HepG2 (cell line): ENCODE data around the gene NCAPG. TPM values are rescaled to one million over a fixed set of nuclear protein-coding genes. Genes with fewer than 3 reads are reported as not detected.

Source experiments
- EP300 ChIP-seq, 3 experiments: sonication (generic) in 1 of 3; formaldehyde crosslinking in 1 of 3; IDR thresholded peaks; 2 replicates each; pipeline versions ENCODE4 v1.5.1 to v1.6.1; 2011 to 2020; ENCODE audit warnings: low read depth in 2 of 3, low read length in 2 of 3, borderline replicate concordance in 1 of 3, improper control_type of control experiment in 1 of 3, mild to moderate bottlenecking in 1 of 3, missing genetic modification reagents in 1 of 3, moderate library complexity in 1 of 3
- FOXO1 ChIP-seq: sonication (generic); formaldehyde crosslinking; IDR thresholded peaks from 2 replicates; pipeline ENCODE4 v1.4.0; 2020; ENCODE audit warnings: missing genetic modification reagents
- HES4 ChIP-seq: sonication (generic); formaldehyde crosslinking; IDR thresholded peaks from 2 replicates; pipeline ENCODE4 v1.9.0; 2021; ENCODE audit warnings: mild to moderate bottlenecking, missing genetic modification reagents, borderline replicate concordance
- MZF1 ChIP-seq: sonication (generic); formaldehyde crosslinking; IDR thresholded peaks from 2 replicates; pipeline ENCODE4 v1.8.1; 2023; ENCODE audit warnings: mild to moderate bottlenecking, missing genetic modification reagents, borderline replicate concordance
- RAD21 ChIP-seq: fragments of 450-650 bp; formaldehyde crosslinking; IDR thresholded peaks from 2 replicates; pipeline ENCODE4 v1.5.0; 2020; ENCODE audit warnings: mild to moderate bottlenecking
- SOX13 ChIP-seq, 3 experiments: fragments of 450-650 bp in 1 of 3; sonication (generic) in 1 of 3; formaldehyde crosslinking in 1 of 3; IDR thresholded peaks in 2 of 3; conservative IDR thresholded peaks in 1 of 3; 2 replicates each; pipeline versions ENCODE4 v1.5.0 to v1.6.1; 2016 to 2020; ENCODE audit warnings: antibody characterized with exemption in 1 of 3, mild to moderate bottlenecking in 1 of 3, missing compliant biosample characterization in 1 of 3, missing genetic modification reagents in 1 of 3, moderate library complexity in 1 of 3
- SP1 ChIP-seq, 2 experiments: fragments of 450-650 bp in 1 of 2; sonication (generic) in 1 of 2; formaldehyde crosslinking in 1 of 2; IDR thresholded peaks; 2 replicates each; pipeline versions ENCODE4 v1.4.0 to v1.6.1; 2016 to 2020; ENCODE audit warnings: missing genetic modification reagents in 1 of 2
- TGIF2 ChIP-seq: IDR thresholded peaks from 2 replicates; pipeline ENCODE4 v1.6.1; 2016; ENCODE audit warnings: control low read depth, missing compliant biosample characterization
- THAP11 ChIP-seq: IDR thresholded peaks from 2 replicates; pipeline ENCODE4 v1.6.1; 2016; ENCODE audit warnings: missing biosample characterization, missing genetic modification reagents
- ZFP37 ChIP-seq: sonication (generic); formaldehyde crosslinking; IDR thresholded peaks from 2 replicates; pipeline ENCODE4 v1.4.0; 2020; ENCODE audit warnings: missing genetic modification reagents, borderline replicate concordance
- ZMAT3 ChIP-seq: sonication (generic); formaldehyde crosslinking; conservative IDR thresholded peaks from 2 replicates; pipeline ENCODE4 v1.7.0; 2021; ENCODE audit warnings: missing genetic modification reagents
- ZNF282 ChIP-seq: fragments of 450-650 bp; IDR thresholded peaks from 2 replicates; pipeline ENCODE4 v1.6.1; 2018; ENCODE audit not compliant: partially characterized antibody
- ZNF678 ChIP-seq: sonication (generic); formaldehyde crosslinking; IDR thresholded peaks from 2 replicates; pipeline ENCODE4 v1.4.0; 2020; ENCODE audit warnings: mild to moderate bottlenecking, missing genetic modification reagents
- ZNF75D ChIP-seq: sonication (generic); formaldehyde crosslinking; IDR thresholded peaks from 2 replicates; pipeline ENCODE4 v1.8.1; 2023; ENCODE audit warnings: missing genetic modification reagents, mild to moderate bottlenecking, borderline replicate concordance
- polyA plus RNA-seq, 8 experiments: library from polyadenylated mRNA; depleted of rRNA in 3 of 8; stranded (reverse) in 7 of 8; unstranded in 1 of 8; fragments of >200 nt; fragmentation: Illumina TruSeq in 4 of 8; extraction: Trizol in 4 of 8; gene quantifications; 2 replicates each; pipeline versions ENCODE4 v1.2.1 to v1.2.3, GENCODE V29; 2011 to 2016; ENCODE audit warnings: low read depth in 4 of 8, missing spikeins in 1 of 8, mixed read lengths in 1 of 8; ENCODE audit not compliant: insufficient read depth in 1 of 8
- total RNA-seq, 5 experiments: library from RNA; depleted of rRNA; stranded (reverse); fragments of >200 nt; fragmentation: Illumina TruSeq; extraction: Trizol; gene quantifications; 2 replicates each; pipeline ENCODE4 v1.2.3, GENCODE V29; 2016; ENCODE audit warnings: low read depth in 1 of 5
- TF ChIP-seq, protein P1 (sequence below): sonication (generic); formaldehyde crosslinking; IDR thresholded peaks from 2 replicates; pipeline ENCODE4 v1.8.1; 2022; ENCODE audit warnings: low read depth, mild to moderate bottlenecking, missing genetic modification reagents
- TF ChIP-seq, protein P2 (sequence below): sonication (generic); formaldehyde crosslinking; IDR thresholded peaks from 2 replicates; pipeline ENCODE4 v1.8.0; 2022; ENCODE audit warnings: missing genetic modification reagents, low read depth, mild to moderate bottlenecking, borderline replicate concordance
- TF ChIP-seq, protein P3 (sequence below): sonication (generic); formaldehyde crosslinking; IDR thresholded peaks from 2 replicates; pipeline ENCODE4 v1.8.0; 2022; ENCODE audit warnings: missing genetic modification reagents, mild to moderate bottlenecking, inconsistent platforms, borderline replicate concordance
- TF ChIP-seq, protein P4 (sequence below): sonication (generic); formaldehyde crosslinking; IDR thresholded peaks from 2 replicates; pipeline ENCODE4 v1.8.0; 2022; ENCODE audit warnings: mild to moderate bottlenecking, missing genetic modification reagents; ENCODE audit not compliant: insufficient replicate concordance
- TF ChIP-seq, protein P5 (sequence below): sonication (generic); formaldehyde crosslinking; IDR thresholded peaks from 2 replicates; pipeline ENCODE4 v1.8.1; 2023; ENCODE audit warnings: missing genetic modification reagents, inconsistent platforms, borderline replicate concordance

Gene NCAPG
- total and polyA plus RNA-seq, 2 of the 13 experiments (the other 11 are each of a cell fraction or from before 2014, with no cell fraction given): 14.8 to 61.9 TPM

DNA sequence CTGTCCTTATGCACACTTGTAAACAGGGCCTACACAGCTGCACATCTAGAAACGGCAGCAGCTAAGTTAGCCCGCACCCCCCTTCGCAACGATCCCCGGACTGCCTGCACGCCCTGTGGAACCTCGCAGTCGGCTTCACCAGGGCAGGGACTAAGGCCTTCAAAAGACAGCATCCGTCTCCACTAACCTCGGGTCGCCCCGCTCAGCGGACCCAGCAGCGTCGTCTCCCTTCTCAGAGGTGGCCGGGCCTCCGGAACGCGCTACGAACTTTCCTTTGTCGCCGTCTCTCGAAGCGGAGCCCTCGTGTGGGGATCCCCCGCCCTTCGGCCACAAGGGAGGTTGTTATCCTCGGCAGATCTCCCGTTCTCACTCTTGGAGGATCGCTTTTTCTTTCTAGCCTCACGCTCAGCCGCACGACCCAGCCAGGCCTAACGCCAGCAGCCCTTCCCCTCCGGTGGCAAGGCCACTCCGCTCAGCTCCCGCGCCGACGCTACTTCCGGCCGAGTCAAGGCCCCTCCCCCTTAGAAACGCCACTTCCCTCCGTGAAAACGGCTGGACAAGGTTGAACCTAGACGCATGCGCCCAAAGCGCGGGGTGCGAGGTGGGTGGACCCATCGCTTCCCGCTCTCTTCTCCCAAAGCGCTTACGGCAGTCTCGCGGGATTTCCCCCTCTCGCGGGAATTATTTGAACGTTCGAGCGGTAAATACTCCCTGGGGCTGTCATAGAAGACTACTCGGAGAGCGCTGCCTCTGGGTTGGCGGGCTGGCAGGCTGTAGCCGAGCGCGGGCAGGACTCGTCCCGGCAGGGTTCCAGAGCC, at the start of gene NCAPG, which contains the start of gene DCAF16 (continued):
- TF ChIP-seq ZFP37 (CRISPR knock-in tag) (no peak), ZNF678 (no peak), THAP11 (CRISPR knock-in tag) (peak; percentile 88), RAD21 (CRISPR knock-in tag) (peak; percentile 52), ZNF75D (no peak), FOXO1 (CRISPR knock-in tag) (no peak; the same call in 1 of the 2 replicates), TGIF2 (CRISPR knock-in tag) (peak; percentile 99), SP1 (IDR thresholded peaks at IDR 0.05) (peak; percentile 92), SP1 (CRISPR knock-in tag; IDR thresholded peaks at IDR 0.05) (peak; percentile 86), ZMAT3 (CRISPR knock-in tag) (peak; percentile 81; the same call in 1 of the 2 replicates), ZNF282 (no peak), HES4 (CRISPR knock-in tag) (peak; percentile 71), MZF1 (CRISPR knock-in tag) (peak; percentile 83; the same call in 1 of the 2 replicates), EP300 (IDR thresholded peaks at IDR 0.05; ENCODE audit: low read depth in 2 of 2, low read length in 2 of 2) (0 out of 4 replicates have a peak, but pooled peaks of 1 of the 2 experiments have one; percentile 7), EP300 (CRISPR knock-in tag; IDR thresholded peaks at IDR 0.05; ENCODE audit: borderline replicate concordance) (peak; percentile 22; the same call in 1 of the 2 replicates), SOX13 (IDR thresholded peaks at IDR 0.05) (no peak), SOX13 (CRISPR knock-in tag; conservative IDR thresholded peaks at IDR 0.05 in 1 of 2, IDR thresholded peaks at IDR 0.05 in 1 of 2) (no peak)
- TF ChIP-seq, protein P1, sequence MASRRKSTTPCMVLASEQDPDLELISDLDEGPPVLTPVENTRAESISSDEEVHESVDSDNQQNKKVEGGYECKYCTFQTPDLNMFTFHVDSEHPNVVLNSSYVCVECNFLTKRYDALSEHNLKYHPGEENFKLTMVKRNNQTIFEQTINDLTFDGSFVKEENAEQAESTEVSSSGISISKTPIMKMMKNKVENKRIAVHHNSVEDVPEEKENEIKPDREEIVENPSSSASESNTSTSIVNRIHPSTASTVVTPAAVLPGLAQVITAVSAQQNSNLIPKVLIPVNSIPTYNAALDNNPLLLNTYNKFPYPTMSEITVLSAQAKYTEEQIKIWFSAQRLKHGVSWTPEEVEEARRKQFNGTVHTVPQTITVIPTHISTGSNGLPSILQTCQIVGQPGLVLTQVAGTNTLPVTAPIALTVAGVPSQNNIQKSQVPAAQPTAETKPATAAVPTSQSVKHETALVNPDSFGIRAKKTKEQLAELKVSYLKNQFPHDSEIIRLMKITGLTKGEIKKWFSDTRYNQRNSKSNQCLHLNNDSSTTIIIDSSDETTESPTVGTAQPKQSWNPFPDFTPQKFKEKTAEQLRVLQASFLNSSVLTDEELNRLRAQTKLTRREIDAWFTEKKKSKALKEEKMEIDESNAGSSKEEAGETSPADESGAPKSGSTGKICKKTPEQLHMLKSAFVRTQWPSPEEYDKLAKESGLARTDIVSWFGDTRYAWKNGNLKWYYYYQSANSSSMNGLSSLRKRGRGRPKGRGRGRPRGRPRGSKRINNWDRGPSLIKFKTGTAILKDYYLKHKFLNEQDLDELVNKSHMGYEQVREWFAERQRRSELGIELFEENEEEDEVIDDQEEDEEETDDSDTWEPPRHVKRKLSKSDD (CRISPR knock-in tag): no peak
- TF ChIP-seq, protein P2, sequence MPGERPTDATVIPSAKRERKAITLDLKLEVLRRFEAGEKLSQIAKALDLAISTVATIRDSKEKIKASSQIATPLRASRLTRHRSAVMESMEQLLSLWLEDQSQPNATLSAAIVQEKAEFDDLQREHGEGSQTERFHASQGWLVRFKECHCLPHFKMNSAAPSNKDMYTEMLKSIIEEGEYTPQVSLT (CRISPR knock-in tag): no peak; the same call in 1 of the 2 replicates
- TF ChIP-seq, protein P3, sequence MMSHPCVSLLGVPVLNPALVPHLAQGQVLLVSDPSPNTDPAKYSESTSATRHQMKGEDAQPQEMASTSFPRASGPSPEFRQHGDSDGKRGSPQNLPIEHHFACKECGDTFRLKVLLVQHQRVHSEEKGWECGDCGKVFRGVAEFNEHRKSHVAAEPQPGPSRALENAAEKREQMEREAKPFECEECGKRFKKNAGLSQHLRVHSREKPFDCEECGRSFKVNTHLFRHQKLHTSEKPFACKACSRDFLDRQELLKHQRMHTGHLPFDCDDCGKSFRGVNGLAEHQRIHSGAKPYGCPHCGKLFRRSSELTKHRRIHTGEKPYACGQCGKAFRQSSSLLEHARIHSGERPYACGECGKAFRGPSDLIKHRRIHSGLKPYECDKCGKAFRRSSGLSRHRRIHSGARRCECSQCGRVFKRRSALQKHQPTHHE (CRISPR knock-in tag): no peak; the same call in 1 of the 2 replicates
- TF ChIP-seq, protein P4, sequence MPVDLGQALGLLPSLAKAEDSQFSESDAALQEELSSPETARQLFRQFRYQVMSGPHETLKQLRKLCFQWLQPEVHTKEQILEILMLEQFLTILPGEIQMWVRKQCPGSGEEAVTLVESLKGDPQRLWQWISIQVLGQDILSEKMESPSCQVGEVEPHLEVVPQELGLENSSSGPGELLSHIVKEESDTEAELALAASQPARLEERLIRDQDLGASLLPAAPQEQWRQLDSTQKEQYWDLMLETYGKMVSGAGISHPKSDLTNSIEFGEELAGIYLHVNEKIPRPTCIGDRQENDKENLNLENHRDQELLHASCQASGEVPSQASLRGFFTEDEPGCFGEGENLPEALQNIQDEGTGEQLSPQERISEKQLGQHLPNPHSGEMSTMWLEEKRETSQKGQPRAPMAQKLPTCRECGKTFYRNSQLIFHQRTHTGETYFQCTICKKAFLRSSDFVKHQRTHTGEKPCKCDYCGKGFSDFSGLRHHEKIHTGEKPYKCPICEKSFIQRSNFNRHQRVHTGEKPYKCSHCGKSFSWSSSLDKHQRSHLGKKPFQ: peak; percentile 92
- TF ChIP-seq, protein P5, sequence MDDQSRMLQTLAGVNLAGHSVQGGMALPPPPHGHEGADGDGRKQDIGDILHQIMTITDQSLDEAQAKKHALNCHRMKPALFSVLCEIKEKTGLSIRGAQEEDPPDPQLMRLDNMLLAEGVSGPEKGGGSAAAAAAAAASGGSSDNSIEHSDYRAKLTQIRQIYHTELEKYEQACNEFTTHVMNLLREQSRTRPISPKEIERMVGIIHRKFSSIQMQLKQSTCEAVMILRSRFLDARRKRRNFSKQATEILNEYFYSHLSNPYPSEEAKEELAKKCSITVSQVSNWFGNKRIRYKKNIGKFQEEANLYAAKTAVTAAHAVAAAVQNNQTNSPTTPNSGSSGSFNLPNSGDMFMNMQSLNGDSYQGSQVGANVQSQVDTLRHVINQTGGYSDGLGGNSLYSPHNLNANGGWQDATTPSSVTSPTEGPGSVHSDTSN (CRISPR knock-in tag): 0 out of 2 replicates have a peak, but pooled peaks have one; percentile 35
